ENCODE results near the gene CORIN.

DNA sequence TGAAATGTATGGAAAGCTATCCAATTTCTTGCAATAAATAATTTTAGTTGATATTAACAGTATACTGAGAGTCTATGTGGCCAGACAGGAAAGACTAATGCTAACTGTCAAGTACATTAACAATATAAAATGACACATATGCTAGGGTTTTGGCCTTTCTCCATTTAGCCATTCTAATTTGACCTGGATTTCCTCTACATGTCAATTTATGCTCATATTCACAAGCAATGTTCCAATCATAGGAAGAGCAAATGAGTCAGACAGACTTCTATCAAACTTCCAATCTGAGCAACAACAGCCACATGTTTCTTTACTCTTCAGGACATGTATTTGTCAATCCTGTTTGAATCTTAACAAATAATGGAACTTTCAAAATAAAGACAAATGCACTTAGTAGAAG, 53.6 kb downstream of the CORIN start:
- no peak for TF ChIP-seq EZH2 (IDR thresholded peaks at IDR 0.05; ENCODE audit: borderline replicate concordance, low read depth, low read length, poor library complexity, severe bottlenecking)
- TF ChIP-seq, protein P1, sequence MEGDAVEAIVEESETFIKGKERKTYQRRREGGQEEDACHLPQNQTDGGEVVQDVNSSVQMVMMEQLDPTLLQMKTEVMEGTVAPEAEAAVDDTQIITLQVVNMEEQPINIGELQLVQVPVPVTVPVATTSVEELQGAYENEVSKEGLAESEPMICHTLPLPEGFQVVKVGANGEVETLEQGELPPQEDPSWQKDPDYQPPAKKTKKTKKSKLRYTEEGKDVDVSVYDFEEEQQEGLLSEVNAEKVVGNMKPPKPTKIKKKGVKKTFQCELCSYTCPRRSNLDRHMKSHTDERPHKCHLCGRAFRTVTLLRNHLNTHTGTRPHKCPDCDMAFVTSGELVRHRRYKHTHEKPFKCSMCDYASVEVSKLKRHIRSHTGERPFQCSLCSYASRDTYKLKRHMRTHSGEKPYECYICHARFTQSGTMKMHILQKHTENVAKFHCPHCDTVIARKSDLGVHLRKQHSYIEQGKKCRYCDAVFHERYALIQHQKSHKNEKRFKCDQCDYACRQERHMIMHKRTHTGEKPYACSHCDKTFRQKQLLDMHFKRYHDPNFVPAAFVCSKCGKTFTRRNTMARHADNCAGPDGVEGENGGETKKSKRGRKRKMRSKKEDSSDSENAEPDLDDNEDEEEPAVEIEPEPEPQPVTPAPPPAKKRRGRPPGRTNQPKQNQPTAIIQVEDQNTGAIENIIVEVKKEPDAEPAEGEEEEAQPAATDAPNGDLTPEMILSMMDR (conservative IDR thresholded peaks at IDR 0.05; ENCODE audit: low read depth, low read length): no peak

All from A673 (cell line).